ENCODE results near the gene SNRPE. TPM values are rescaled to one million over a fixed set of nuclear protein-coding genes. Genes with fewer than 3 reads are reported as not detected.
"Not testable (repeated sequence)": the region's sequence is repeated elsewhere in the genome, so short reads cannot be mapped to it uniquely, and the experiment has no call there.

The SNRPE gene
- total RNA-seq, 1 donor from 2014 or later: 122 TPM

- H3K4me2 ChIP-seq (ENCODE audit: low read length): no peak overlapping the region
- Mint-ChIP-seq H3K4me1 (ENCODE audit: low read depth, unreplicated experiment) (no peaks in the 10 kb centered on the region), H3K27ac (ENCODE audit: unreplicated experiment) (no peak overlapping the region), H3K27me3 (ENCODE audit: low read depth, unreplicated experiment) (no peaks in the 10 kb centered on the region), H3K36me3 (ENCODE audit: low read depth, unreplicated experiment) (peaks cover 26% of the 10 kb centered on the region), H3K4me3 (ENCODE audit: unreplicated experiment) (no peak overlapping the region), H3K9me3 (ENCODE audit: unreplicated experiment) (no peaks in the 10 kb centered on the region)
- H3K9ac ChIP-seq (ENCODE audit: low read length): no peak overlapping the region
- DNase-seq (ENCODE audit: low read depth) (no peak), FAIRE-seq (no peak)
- H2AFZ ChIP-seq (ENCODE audit: low read depth, low read length): no peak overlapping the region
- H3K9me3 ChIP-seq (ENCODE audit: insufficient read depth, low read depth, low read length): no peaks in the 10 kb centered on the region
- TF ChIP-seq CTCF (IDR thresholded peaks at IDR 0.05; ENCODE audit: insufficient read depth, low read depth, low read length) (no peak), EZH2 (IDR thresholded peaks at IDR 0.05; ENCODE audit: insufficient read depth, low read length) (no peak)
- H3K36me3 ChIP-seq (ENCODE audit: insufficient read depth, low read length): peaks cover 45% of the 10 kb centered on the region
- H3K79me2 ChIP-seq (ENCODE audit: insufficient read depth, low read length): peaks cover 22% of the 10 kb centered on the region
- H4K20me1 ChIP-seq (ENCODE audit: insufficient read depth, low read length): peaks cover 53% of the 10 kb centered on the region
- no peaks in the 10 kb centered on the region for H3K4me1 ChIP-seq (ENCODE audit: insufficient read depth, low read length)
- H3K27ac ChIP-seq (ENCODE audit: low read depth, low read length): no peak overlapping the region
- H3K4me3 ChIP-seq (ENCODE audit: insufficient read depth, low read depth, low read length): no peak overlapping the region
- no peaks in the 10 kb centered on the region for H3K27me3 ChIP-seq (ENCODE audit: insufficient read depth, low read length)
Observed at GRCh38 chr1:203842559-203842876, 18.9 kb upstream of the SNRPE start.

GRCh38 chr1:203843435-203843834, 18.0 kb upstream of the SNRPE start:
- no peaks in the 10 kb centered on the region for H3K27me3 ChIP-seq (ENCODE audit: insufficient read depth, low read length)
- Mint-ChIP-seq H3K27me3 (ENCODE audit: low read depth, unreplicated experiment) (no peaks in the 10 kb centered on the region), H3K27ac (ENCODE audit: unreplicated experiment) (no peak overlapping the region), H3K36me3 (ENCODE audit: low read depth, unreplicated experiment) (peaks cover 19% of the 10 kb centered on the region), H3K4me3 (ENCODE audit: unreplicated experiment) (no peak overlapping the region), H3K4me1 (ENCODE audit: low read depth, unreplicated experiment) (no peaks in the 10 kb centered on the region), H3K9me3 (ENCODE audit: unreplicated experiment) (no peaks in the 10 kb centered on the region)
- no peak overlapping the region for H3K9ac ChIP-seq (ENCODE audit: low read length)
- H2AFZ ChIP-seq (ENCODE audit: low read depth, low read length): no peak overlapping the region
- H3K9me3 ChIP-seq (ENCODE audit: insufficient read depth, low read depth, low read length): no peaks in the 10 kb centered on the region
- H3K36me3 ChIP-seq (ENCODE audit: insufficient read depth, low read length): peaks cover 43% of the 10 kb centered on the region
- no peak overlapping the region for H3K4me2 ChIP-seq (ENCODE audit: low read length)
- DNase-seq (ENCODE audit: low read depth): no peak
- H4K20me1 ChIP-seq (ENCODE audit: insufficient read depth, low read length): peaks cover 49% of the 10 kb centered on the region
- no peak overlapping the region for H3K27ac ChIP-seq (ENCODE audit: low read depth, low read length)
- peaks cover 24% of the 10 kb centered on the region for H3K79me2 ChIP-seq (ENCODE audit: insufficient read depth, low read length)
- H3K4me1 ChIP-seq (ENCODE audit: insufficient read depth, low read length): no peaks in the 10 kb centered on the region
- H3K4me3 ChIP-seq (ENCODE audit: insufficient read depth, low read depth, low read length): no peak overlapping the region
- TF ChIP-seq CTCF (IDR thresholded peaks at IDR 0.05; ENCODE audit: insufficient read depth, low read depth, low read length): no peak
- TF ChIP-seq EZH2 (IDR thresholded peaks at IDR 0.05; ENCODE audit: insufficient read depth, low read length): no peak
- FAIRE-seq: no peak

- H3K36me3 Mint-ChIP-seq (ENCODE audit: low read depth, unreplicated experiment); FAIRE-seq; H3K9ac ChIP-seq (ENCODE audit: low read length); H3K4me3 Mint-ChIP-seq (ENCODE audit: unreplicated experiment); H3K4me3 ChIP-seq (ENCODE audit: insufficient read depth, low read depth, low read length); H3K4me2 ChIP-seq (ENCODE audit: low read length); H3K4me1 ChIP-seq (ENCODE audit: insufficient read depth, low read length); H3K27ac ChIP-seq (ENCODE audit: low read depth, low read length); H3K27me3 ChIP-seq (ENCODE audit: insufficient read depth, low read length); H3K4me1 Mint-ChIP-seq (ENCODE audit: low read depth, unreplicated experiment); H3K27ac Mint-ChIP-seq (ENCODE audit: unreplicated experiment); H2AFZ ChIP-seq (ENCODE audit: low read depth, low read length); DNase-seq (ENCODE audit: low read depth); H3K9me3 Mint-ChIP-seq (ENCODE audit: unreplicated experiment); H3K79me2 ChIP-seq (ENCODE audit: insufficient read depth, low read length); H3K27me3 Mint-ChIP-seq (ENCODE audit: low read depth, unreplicated experiment); H3K9me3 ChIP-seq (ENCODE audit: insufficient read depth, low read depth, low read length): not testable (repeated sequence)
- H4K20me1 ChIP-seq (ENCODE audit: insufficient read depth, low read length): peaks cover 14% of the 10 kb centered on the region
- peaks cover 63% of the 10 kb centered on the region for H3K36me3 ChIP-seq (ENCODE audit: insufficient read depth, low read length)
Observed at GRCh38 chr1:203853112-203853511, 8.3 kb upstream of the SNRPE start.
